GM19025 (cell line): Measurements from ENCODE around the gene HMGN1.

Experiments
- ATAC-seq: cut with Tn5 transposase; IDR thresholded peaks from one replicate; pipeline ENCODE4 v1.9.1; 2021; ENCODE audit warnings: mild to moderate bottlenecking, low read depth, moderate library complexity; ENCODE audit not compliant: unreplicated experiment

Gene HMGN1

DNA sequence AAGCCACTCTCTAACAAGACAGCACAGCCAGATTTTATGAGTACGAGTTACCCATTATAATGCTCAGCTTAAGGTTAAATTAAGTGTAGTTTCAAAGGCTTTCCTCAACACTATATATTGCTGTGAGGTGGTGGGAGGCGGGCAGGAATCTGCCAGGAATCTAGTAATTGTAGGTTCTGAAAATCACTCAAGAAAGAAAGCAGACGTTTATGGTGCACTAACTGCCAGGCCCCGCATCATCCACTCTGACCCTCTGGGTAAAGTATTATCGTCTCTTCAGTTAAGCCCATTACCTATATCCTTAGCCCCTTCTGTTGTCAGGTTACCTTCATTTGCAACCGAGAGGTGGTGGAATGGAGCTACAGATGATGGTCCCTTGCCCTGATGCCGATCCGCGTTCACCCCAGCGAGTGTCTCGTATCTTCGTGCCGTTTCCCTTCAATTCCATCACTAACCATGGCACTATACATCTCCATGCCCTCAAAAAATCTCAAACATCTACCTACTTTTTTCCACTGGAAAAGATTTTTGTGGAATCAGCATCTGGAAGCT, 12.4 kb downstream of the HMGN1 start:
- ATAC-seq = no peak

DNA sequence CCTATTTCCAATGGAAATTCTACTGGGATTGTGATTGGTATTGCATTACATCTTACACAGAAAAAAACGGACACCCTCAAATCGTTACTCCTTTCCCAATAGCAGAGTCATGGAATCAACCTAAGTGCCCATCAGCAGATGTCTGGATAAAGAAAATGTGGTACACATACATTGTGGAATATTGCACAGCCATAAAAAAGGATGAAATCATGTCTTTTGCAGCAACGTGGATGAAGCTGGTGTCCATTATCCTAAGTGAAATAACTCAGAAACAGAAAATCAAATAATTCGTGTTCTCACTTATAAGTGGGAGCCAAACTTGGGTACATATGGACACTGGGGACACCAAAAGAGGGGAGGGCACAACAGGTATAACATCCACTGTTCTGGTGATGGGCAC, 14.3 kb downstream of the HMGN1 start:
- ATAC-seq = no peak

DNA sequence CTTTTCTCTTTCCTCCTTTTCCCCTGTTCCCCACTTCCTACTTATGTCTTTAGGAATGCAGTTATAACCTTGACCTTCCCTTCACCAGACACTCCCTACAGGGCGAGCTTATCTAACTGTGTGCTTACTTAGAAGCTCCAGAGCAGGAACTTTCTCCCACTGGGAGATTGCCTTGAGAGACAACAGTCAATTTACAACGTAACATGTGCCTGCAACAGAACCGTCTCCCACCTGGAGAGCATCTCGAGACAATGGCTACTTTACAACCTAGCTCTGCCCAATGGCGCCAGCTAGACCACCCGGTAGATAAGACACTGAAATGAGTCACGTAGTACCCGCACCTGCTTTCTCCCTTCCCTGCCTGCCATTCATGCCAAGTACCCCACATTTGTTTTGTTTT, 16.7 kb downstream of the HMGN1 start:
- ATAC-seq = no peak

DNA sequence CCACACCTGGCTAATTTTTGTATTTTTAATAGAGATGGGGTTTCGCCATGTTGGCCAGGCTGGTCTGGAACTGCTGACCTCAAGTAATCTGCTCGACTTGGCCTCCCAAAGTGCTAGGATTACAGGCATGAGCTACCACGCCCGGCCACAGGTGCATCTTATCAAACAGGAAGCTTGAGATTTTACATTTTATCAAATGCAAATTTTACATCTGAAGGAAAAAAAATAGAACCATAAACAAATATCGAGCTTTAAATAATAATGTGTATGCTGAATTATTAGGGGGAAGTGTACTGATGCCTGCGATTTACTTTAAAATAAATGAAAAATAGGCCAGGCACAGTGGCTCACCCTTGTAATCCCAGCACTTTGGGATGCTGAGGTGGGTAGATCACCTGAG, 18.9 kb downstream of the HMGN1 start:
- no peak for ATAC-seq

DNA sequence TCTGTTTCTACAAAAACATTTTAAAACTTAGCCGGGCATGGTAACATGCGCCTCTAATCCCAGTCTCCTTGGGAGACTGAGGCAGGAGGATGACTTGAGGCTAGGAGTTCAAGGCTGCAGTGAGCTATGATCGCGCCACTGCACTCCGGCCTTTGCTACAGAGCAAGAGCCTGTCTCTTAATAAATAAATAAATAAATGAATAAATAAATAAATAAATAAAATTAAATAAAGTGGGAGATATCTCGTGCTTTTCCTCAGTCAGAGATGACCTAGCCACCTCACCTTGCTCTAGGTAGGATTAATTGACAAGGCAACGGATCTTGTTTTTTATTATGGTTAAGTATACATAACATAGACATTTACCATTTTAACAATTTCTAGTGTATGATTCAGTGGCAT, 21.2 kb downstream of the HMGN1 start:
- no peak for ATAC-seq

DNA sequence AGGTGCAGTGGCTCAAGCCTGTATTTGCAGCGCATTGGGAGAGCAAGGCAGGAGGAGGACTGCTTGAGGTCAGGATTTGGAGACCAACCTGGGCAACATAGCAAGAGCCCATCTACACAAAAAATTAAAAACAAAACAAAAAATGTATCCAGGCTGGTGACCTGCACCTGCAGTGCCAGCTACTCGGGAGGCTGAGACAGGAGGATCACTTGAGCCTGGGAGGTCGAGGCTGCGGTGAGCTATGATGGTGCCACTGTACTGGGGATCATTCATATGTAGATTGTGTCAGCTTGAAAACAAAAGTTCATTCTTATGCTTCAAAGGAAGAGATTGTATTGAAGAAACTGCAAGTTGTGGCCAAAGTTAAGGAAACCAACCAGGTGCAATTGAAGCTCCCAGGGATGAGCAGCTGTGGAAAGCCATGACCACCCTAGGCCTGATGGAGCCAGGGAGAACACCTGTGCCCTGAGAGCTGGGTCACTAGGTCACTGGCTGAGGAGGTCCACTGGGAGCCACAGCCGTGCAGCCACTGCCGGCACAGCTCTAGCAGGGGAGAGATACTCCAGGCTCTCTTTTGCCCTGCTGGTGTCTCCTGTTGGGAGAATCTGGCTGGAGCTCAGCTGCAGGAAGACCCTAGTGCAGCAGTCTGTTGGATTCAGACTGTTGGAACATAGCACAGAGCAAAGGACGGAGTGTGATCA, 22.1 kb downstream of the HMGN1 start:
- no peak for ATAC-seq

DNA sequence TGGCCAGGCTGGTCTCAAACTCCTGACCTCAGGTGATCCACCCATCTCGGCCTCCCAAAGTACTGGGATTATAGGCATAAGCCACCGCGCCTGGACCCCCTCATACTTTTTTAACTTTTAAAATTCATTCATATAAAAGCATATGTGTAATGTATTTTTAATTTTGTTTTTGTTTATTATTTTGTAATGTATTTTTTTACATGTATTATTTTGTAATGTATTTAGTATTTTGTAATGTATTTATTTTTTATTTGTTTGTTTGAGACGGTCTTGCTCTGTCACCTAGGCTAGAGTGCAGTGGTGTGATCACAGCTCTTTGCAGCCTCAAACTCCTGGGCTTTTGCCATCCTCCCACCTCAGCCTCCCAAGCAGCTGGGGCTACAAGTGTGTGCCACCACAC, 23.4 kb downstream of the HMGN1 start:
- ATAC-seq = no peak

DNA sequence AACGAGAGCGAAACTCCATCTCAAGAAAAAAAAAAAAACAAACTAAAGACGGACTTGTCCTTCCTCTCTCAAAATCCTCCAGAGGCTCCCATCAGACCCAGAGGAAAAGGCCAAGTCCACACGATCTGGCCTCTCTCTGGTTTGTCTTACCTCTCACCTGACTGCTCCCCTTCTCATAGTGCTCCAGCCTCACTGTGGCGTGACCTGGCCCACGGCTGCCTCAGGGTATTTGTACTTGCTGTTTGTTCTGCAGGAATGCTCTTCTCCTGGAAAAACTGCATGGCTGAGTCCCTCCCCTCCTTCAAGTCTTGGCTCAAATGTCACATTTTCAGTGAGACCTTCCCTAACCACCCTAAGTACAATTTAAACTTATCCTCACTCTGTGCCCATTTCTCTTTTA, 27.5 kb downstream of the HMGN1 start:
- ATAC-seq = no peak

DNA sequence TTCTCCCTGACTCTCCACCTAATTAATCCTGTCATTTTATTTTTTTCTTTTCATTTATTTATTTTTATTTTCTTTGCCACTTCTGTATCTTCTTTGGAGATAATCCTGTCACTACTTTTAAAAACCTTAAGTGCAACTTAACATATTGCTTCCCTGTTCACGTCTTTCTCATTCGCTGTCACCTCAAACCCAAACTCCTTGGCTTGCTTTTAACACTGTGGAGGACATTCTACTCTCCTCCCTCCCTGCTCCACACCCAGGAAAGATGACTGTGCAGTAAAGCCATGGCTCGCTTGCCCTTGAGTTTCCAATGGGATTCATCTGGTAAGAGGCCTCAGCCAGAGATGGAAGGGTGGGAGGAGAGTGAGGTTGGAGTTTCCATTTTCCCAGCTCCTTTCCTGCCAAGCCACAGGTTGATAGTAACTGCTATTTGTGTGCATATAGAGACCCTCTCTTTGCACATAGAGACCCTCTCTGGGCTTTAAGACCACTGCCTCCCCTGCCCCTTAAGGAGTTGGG, 29.0 kb downstream of the HMGN1 start:
- ATAC-seq = no peak

DNA sequence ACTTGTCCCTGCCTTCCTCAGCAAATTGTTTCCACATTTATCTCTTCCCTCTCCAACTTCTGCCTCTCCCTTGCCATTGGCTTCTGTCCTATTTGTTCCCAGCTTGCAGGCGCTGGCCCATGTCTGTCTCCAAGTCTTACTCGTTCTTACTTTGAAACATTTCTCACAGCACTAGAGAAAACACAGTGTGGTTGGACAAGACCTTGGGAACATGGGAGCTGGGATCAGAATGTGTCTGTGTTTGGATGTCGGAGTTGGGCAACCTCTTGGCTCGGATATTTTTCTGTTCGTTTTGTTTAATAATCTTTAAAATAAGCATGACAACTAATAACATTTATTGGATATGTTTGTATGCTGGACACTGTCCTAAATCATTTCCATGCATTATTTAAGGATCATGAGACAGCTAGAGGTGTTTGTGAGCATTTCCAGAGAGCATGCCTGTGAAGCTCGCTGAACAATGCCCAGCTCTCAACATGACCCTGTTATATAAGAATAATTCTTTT, 29.6 kb downstream of the HMGN1 start:
- ATAC-seq = no peak

DNA sequence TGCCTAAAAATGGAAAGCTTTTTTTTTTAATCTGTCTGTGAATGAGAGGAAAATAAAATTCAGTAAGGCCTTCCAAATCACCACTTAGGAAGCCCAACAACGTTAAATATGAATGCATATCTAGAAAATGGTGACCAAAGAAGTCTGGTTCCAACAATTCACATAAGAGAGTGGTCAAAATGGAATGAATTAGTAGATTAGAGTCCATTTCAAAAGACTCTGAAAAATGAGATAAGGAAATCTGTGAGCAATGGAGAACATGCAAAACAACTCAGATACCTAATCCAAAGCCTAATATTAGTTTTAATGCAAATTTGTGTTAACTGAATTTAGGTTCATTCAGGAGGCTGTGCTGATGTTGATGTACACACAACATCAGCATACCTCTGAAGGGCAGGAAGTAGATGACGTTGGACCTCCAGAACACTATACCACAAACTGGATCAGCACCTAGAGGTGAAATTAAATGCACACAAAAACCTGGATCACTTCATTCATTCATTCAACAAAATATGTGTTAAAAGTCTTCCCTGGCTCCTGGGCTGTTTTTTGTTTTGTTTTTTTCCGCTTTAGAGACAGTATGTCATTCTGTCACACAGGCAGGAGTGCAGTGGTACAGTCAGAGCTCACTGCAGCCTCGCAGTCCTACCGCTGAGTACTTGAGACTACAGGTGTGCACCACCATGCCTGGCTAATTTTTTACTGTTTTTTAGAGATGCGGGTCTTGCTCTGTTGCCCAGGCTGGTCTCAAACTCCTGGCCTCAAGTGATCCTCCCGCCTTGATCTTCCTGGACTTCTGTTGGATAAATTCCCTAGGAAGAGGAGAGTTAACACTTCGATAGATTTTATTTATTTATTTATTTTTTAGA, 30.6 kb downstream of the HMGN1 start:
- no peak for ATAC-seq

DNA sequence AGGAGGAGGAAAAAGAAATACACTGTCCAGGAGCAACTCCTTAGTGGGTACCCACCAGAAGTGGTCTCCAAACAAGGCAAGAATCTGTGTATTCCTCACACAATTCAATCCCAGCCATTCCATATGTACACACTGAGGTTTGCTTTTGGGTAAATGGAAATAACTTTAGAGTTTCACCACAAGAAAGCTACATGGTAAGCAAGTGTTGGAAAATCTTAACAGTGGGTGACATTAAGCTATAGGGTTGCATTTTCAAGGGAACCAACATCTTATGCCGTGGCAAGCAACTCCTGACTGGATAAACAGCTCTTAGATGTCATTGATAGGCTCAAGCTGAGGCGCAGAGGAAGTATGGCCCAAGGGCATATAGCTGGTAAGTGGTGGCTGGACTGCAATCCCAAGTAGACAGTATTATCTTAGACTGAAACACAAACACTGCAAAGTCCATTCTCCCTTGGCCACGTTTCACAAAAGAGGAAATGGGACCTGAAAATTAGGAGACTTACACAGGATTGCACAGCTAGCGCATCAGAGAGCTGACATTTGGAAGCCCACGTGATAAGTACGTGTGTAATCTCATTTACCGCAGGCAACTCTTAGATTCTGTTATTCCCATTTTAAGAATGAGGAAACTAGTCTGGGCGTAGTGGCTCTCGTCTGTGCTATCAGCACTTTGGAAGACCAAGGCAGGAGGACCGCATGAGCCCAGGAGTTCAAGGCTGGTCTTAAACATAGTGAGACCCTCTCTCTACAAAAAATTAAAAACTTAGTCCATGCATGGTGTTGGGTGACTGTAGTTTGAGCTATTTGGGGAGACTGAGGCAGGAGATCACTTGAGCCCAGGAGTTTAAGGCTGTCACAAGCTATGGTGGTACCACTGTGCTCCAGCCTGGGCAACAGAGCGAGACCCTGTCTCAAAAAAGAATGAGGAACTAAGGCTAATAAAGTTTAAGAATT, 31.5 kb downstream of the HMGN1 start:
- ATAC-seq = no peak

DNA sequence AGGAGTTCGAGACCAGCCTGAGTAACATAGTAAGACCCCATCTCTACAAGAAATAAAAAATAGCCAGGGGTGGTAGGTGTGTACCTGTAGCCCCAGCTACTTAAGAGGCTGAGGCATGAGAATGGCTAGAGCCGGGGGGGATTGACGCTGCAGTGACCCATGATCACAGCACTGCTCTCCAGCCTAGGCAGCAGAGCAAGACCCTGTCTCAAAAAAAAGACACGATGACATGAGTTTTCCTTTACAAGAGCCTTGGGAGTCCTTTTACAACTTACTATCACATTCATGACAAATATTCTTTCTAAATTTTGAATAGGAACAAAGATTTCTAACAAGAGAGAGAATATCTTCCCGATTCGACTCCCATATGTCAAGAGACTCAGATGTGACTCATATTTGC, 32.2 kb downstream of the HMGN1 start:
- no peak for ATAC-seq

DNA sequence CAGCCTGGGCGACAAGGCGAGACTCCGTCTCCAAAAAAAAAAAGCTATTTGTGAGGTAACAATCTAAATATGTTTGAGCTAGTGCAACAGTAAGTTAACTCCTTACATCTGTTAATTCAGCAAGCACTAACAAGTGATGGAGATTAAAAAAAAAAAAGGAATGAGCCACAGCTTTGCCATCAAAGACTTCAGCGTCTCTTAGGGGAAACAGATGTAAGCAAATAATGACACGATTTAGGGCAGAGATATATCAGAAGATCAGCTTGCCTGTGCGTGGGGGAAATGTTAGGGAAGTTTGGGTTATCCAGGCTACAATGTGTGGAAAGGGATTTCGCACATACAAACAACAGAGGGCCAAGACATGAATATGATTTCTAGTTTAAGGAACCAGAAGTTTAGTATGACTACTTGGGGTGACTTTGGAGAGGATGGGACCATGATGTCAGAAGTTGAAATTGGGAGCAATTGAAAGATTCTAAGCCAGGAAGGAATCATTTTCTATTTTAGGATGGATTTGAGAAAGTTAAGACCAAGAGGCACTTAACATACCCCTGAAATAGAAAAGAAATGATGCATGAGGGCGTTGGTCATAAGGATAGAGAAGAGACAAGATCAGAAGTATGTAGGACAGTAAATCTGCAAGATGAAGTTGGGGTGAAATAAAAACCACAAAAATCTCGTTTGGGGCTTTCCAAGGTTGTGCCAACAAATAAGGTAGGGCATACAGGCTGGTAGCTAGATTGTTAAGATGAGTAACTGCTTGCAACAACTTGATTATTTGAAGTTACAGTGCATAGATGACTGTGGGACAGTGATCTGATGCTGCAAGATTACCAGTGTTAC, 33.1 kb downstream of the HMGN1 start:
- no peak for ATAC-seq

DNA sequence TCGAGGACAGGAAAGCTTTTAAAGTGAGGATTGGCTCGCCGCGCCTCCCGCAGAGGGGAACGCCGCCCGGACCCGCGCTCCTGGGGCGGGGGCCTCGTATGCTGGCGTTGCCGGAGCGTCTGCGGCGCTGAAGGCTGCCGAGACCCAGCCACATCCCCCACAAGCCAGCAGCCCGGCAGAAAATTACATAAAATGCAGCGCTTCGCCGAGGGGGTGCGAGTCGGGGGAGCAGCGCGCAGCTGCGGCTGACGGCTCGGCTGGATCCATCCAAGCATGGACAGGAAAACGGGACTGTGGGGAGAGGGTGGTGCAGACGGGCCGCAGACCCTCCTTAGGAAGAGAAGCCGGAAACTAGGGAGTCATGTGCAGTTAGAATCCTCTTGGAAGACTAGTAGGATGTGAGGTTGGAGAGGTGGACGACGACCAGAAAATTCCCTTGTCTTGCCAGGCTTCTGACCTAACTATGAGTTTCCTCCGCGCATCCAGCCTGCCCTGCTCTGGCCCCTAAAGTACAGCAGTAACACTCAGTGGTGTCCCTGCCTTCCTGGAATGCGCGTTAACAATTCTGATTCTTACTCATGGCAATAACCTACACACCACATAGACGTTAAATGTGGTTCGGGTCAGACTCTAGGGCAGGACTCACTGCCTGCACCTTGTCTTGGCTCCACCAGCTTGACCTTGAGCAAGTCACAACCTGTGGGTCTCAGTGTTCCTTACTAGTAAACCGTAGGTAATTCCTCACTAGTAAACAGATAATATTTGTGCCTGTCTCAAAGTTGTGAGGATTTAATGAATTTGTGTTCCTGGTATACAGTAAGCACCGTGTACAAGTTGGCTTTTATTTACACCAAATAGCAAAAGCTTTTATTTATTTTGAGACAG, 34.5 kb downstream of the HMGN1 start:
- peak; percentile 3 for ATAC-seq

DNA sequence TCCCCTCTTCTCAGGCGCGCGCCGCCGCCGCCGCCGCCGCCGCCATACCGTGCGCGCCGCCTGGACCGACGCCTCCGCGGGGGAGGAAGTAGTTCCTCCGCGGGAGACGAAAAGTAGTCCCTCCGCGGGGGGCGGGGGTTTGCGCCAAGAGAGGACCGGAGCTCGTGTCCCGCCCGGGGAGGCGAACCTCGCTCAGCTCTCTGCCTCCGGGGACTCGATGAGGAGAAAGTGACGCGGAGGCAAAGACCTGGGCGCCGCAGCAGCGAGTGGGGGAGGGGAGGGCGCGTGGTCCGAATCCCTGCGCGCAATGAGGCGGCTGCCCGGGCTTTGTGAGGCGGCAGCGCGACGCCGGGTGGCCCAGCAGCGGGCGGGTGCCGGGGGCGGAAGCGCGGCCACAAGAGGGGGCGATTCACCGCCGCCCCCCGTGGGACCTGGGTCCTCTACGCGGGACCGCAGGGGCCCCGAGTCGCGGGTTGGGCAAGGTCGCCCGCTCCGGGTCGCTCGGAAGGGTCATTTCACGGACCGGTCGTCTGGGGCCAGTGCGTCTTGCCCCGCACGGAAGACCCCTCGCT, 35.2 kb downstream of the HMGN1 start, which contains the start of gene BRWD1:
Gene BRWD1 (minus strand): TSS at position 62 of the 572 bp plus-strand sequence. CDS start 141 bp downstream, outside the sequence.
- peak; percentile 48 for ATAC-seq

DNA sequence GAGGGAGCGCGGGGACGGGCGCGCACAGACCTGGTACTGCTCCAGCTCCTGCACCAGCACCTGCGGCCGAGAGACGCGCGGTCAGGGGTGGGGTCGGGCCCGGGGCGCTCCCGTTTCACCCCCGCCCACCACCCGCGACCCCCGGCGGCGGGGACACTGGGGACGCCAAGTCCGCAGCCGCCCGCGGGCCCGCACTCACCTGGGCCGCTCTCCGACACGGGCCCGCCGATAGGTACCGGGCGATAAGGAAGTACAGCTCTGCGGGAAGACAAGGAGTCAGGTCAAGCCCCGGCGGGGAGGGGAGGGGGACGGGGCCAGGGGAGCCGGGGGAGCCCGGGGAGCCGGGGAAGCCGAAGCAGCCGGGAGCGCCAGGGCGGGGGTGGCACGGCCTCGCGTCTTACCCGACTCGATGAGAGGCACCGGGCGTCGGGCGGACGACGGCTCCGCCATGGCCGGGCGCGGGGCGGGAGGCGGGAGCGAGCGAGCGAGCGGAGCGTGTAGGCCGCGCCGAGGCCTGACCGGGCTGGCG, 35.8 kb downstream of the HMGN1 start:
- ATAC-seq = peak; percentile 1
